ENCODE results near the gene TVP23A.
"Not testable (repeated sequence)": the region's sequence is repeated elsewhere in the genome, so short reads cannot be mapped to it uniquely, and the experiment has no call there.

The TVP23A gene

DNA sequence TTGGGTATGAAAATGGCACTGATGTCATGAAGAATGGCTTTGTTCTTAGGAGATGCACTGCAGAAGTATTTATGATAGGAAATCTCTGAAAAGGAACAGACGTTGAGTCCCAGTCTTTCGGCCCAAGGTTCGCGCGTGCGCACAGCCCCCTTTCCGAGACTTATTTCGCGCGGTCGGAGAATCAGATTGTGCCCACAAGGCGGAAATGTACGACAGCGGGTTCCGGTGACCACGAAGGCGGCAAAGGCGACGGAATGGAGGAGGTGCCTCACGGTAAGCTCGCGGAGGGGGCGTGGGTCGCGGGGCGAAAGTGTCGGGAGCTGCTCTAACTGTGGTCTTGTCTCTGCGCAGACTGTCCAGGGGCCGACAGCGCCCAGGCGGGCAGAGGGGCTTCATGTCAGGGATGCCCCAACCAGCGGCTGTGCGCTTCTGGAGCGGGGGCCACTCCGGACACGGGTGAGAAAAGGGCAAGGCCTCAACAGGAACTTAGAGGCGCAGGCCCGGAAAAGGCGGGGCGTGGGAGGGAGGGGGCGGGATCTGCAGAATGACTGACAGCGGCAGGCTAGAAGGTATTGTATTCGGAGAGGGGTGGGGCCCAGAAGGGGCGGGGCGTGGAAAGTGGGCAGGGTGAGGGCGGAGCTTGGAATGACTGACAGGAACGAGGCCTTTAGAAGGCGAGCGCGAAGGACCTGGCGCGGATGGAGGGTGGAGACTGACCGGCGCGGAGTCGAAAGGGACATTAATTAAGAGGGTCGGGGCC lies 74.8 kb downstream of the TVP23A start, which contains the start of gene NUBP1:
Gene NUBP1, plus strand, starts transcription at position 233 of the 760 bp plus-strand sequence. Its CDS starts 22 bp downstream, at position 255.
- DNase-seq: peak; percentile 100

DNA sequence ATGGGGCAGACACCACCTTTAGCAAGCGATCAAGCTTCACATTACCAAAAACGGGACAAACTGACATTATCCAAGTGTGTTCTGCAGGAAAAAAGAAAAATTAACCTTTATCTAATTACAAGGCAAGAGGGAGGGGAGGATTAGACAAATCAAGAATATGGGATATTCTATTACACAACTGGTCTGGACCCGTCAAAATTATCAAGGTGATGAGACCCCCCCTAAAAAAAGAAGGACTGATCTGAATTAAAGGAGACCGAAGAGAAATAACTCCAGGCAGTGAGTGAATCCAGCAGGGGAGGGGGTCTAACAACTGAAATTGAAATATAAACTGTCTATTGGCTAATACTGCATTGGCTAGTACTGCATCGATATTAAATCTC lies 75.4 kb downstream of the TVP23A start:
- DNase-seq: no peak

DNA sequence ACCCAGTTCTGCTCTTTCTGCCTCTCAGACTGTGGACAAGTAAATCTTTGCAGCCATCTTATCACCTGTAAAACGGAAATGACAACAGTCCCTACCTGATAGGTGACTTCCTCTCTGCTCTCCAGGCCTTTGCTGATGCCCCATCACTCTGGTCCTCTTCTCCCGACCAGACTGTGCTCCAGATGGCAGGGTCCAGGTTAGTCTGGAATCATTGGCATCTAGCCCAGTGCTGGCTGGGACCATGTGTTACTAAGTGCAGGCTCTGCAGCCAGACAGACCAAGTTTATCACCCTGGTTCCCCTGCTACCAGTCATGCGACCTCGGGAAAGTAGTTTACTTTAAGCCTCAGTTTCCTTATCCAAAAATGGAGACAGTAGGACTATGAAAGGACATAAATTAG lies 76.8 kb downstream of the TVP23A start:
- no peak for DNase-seq

DNA sequence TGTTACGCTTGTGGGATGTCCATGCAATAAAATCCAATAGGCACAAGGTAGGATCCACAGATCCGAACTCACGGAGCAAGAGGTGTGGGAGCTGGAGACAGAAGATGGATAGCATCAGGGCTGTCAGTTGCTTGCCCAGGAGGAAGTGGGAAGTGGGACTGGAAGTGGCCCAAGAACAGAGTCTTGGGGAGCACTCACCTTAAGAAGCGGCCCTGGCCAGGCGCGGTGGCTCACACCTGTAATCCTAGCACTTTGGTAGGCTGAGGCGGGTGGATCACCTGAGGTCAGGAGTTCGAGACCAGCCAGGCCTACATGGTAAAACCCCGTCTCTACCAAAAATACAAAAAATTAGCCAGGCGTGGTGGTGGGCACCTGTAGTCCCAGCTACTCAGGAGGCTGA lies 77.3 kb downstream of the TVP23A start:
- not testable (repeated sequence) for DNase-seq

DNA sequence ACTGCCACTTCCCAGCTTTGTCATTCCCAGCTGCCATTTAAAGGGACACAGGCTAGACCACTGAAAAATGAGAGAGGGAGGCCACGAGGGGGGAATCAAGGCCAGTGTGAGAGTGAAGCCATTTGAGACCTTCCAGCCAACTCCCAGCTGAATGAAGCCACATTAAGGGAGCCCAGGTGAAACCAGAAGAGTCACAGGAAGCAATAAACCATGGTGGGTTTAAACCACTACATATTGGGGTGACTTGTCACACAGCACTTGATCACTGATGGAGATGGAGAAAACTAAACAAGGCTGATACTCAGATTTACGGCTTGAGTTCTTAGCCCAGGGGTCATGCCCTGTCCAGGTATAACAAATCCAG lies 77.8 kb downstream of the TVP23A start:
- no peak for DNase-seq

DNA sequence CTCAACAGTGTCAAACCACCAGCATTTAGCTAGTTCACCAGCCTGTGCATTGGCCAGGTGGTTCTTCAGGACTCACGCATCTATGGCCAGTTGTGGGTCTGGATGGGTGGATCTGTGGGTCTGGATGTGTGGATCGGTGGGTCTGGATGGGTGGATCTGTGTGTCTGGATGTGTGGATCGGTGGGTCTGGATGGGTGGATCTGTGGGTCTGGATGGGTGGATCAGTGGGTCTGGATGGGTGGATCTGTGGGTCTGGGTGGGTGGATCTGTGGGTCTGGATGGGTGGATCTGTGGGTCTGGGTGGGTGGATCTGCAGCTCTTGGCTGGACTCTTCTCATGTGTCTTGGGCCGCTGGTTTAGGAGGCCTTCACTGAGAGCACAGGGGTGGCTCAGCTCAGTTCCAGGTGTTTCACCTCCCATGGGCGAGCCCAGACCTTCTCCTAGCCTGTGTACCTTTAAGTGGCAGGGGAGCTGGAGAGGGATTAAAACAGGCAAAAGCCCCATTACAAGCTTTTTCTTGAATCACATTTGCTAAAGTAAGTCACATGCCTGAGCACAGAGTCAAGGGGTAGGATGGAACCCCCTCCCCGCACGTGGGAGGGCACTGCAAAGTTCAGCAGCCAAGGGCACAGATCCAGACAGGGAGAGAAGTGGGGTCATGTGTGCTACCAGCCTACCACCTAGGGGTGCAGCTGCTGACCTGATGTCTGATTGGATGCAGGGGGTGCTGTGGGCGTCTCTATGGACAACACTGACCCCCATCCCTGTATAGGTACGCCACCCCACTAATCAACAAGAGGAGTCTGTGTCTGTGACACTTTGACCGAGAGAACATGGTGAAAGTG lies 78.4 kb downstream of the TVP23A start:
- DNase-seq: no peak

DNA sequence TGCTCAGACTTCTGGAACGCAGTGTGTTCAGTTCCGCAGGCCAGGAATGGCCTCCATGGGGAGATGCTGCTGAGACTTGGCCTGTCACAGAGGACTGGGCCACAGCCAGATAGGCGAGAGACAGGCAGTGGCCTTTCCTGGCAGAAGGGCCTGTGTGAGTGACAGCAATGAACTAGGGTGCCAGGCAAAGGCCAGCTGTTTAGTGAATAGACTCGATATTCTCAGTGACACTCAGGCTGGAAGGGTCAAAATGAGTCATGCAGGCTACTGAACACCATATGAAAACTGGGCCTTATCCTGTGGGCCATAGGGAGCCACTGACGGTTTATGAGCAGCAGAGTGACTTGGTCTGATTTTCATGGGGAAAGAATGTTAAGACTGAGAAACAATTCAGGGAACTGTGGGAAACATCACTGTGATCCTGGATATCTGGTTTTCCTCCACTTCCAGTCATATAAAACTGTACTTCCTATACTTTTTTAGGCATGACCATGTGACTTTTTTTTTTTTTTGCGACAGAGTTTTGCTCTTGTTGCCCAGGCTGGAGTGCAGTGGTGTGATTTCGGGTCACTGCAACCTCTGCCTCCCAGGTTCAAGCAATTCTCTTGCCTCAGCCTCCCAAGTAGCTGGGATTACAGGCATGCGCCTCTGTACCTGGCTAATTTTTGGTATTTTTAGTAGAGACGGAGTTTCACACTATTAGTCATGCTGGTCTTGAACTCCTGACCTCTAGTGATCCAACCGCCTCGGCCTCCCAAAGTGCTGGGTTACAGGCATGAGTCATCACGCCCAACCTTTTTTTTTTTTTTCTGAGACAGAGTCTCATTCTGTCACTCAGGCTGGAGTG lies 80.1 kb downstream of the TVP23A start:
- DNase-seq: peak; percentile 20

DNA sequence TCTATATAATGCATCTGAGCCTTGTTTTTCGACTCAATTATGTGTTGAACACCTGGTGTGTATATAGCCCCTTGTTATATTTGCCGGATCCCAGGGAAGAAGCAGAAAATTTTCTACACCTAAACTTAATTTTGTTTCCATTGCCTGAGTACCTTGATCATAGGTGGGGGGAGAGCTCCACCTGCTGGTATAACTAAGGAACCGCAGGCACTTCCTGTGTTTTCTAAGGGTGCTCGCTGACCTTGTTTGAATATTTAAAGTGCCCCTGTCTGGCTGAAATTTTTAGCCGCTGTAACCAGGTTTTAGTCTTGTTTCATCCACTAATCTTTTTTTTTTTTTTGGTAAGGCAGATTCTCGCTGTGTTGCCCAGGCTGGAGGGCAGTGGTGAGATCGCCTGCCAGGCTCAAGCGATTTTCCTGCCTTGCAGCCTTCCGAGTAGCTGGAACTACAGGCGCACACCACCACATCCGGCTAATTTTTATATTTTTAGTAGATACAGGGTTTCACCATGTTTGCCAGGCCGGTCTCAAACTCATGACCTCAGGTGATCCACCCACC lies 81.4 kb downstream of the TVP23A start:
- peak; percentile 66 for DNase-seq

DNA sequence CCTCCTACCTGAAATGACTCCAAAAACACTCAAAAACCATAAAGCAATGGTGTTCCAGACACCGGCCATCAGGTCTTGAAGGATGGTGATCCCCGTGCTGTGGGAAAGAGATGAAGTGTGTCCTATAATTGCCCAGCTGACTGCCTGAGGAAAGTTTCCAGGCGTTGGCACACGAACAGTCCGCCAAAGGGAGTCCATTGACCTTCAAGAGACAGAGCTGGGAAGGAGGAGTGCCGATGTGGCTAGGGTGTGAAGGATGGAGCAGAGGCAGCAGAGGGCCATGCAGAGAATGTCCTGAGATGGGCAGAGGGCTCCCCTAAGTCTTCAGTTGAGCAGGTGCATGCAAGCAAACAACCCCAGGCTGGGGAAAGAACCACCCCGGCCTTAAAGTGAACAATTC lies 86.8 kb downstream of the TVP23A start:
- DNase-seq: no peak

DNA sequence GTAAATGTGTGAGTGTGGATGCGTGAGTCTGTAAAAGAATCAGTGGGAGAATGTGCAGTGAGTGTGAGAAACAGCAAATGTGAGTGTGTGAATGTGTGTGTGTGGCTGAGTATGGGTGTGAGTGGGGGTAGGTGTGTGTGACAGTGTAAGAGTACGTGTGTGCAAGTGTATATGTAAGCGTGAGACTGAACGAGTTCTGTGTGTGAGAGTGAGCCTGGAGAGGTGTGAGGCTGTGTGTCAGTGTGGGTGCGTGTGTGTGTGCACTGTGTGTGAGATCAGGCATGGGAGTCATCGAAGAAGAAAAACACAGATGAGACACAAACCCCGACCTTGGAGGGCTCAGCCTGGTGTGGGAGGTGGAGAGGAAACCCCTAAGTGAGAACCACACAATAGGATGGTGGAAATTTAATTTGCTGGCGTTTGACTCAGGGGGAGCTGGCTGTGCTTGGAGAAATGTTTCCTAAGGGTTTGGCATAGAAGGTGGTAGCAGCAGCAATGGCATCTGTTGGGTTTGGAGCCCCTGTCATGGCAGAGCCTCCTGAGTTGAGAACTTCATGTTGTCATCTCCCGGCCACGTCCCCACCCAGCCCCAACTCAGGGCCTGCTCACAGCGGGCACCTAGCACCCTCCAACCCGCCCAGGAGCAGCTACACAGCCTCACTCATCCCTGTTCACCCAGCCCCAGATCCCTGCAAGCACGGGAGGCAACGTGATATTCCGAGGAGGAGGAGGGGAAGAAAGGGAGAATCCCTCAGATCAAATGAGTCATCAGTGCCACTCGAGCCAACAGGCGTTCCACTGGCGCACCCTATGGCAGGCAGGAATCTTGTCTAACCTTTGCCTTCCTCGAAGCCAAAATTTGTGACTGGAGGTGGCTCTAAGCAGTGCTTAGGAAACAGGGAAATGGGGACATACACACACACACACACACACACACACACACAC lies 89.2 kb downstream of the TVP23A start:
- no peak for DNase-seq

DNA sequence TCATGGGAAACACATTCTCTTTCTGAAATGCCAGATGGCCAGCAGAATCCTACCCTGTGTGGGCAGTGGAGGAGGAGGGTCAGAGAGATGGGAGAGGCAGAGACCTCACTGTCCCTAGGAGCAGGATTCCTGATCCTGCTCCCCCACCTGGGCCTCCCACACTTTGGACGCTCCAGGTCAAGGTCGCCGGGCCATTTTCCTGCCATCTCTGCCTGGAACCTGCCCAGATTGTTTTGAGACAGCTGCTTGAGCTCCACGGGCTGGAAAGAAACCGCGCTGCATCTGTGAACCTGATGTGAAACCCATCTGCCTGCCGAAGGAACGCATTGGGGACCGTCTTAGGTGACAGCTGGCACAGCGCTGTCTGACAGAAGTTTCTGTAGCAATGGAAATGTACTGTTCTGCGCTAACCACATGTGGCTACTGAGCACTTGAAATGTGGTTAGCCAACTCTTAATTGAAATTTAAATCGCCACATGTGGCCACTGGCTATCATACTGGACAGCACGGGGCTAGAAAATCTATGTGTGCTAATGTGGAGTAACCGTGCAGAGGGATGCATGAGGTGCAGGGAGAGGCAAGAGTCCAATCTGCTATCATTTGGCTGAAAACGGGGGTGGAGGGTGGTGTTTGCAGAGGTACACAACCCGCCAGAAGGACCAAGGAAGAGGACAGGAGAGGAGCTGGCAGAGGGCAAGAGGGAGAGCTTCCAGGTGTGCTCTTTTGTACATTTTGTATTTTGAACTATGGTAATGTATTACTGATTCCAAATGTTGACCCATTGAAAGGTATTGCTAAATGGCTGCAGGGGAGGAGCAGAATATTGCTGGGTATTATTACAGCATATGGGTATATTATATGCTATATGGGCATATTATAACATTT lies 90.3 kb downstream of the TVP23A start:
- DNase-seq: no peak

All from activated gamma-delta T cell treated with Interleukin-2 at 50 U/mL for 16 hours (primary cell).